H9 (cell line): ENCODE results near the gene NUP98. TPM values are rescaled to one million over a fixed set of nuclear protein-coding genes. Genes with fewer than 3 reads are reported as not detected.

Experiments used
- DNase-seq: peaks from one replicate; pipeline ENCODE4 v3.0.0-alpha.2; 2017
- H2AFZ ChIP-seq: one replicate; pipeline ENCODE4 v1.6.1; 2013; ENCODE audit warnings: mild to moderate bottlenecking, low read length, control low read depth, moderate library complexity
- H2AK5ac ChIP-seq: 2 replicates; pipeline ENCODE4 v1.6.1; 2013; ENCODE audit warnings: low read length, control low read depth, mixed read lengths; ENCODE audit not compliant: insufficient read length
- H2BK120ac ChIP-seq: one replicate; pipeline ENCODE4 v1.6.1; 2013; ENCODE audit warnings: low read depth, mild to moderate bottlenecking, low read length, control low read depth, inconsistent platforms; ENCODE audit not compliant: poor library complexity, severe bottlenecking
- H2BK12ac ChIP-seq: 2 replicates; pipeline ENCODE4 v1.6.1; 2013; ENCODE audit warnings: low read length, control low read depth, mixed read lengths, low read depth; ENCODE audit not compliant: insufficient read length
- H2BK15ac ChIP-seq: 2 replicates; pipeline ENCODE4 v1.6.1; 2013; ENCODE audit warnings: low read depth, low read length, control low read depth
- H2BK20ac ChIP-seq: one replicate; pipeline ENCODE4 v1.6.1; 2013; ENCODE audit warnings: low read depth, mild to moderate bottlenecking, low read length, control low read depth, inconsistent platforms; ENCODE audit not compliant: poor library complexity, severe bottlenecking
- H2BK5ac ChIP-seq: 2 replicates; pipeline ENCODE4 v1.6.1; 2013; ENCODE audit warnings: low read length, control low read depth, mixed read lengths; ENCODE audit not compliant: insufficient read length
- H3K14ac ChIP-seq: 2 replicates; pipeline ENCODE4 v1.6.1; 2013; ENCODE audit warnings: low read length, control low read depth; ENCODE audit not compliant: insufficient read depth
- H3K18ac ChIP-seq: 2 replicates; pipeline ENCODE4 v1.6.1; 2013; ENCODE audit warnings: low read depth, mild to moderate bottlenecking, mixed read lengths, low read length, control low read depth; ENCODE audit not compliant: insufficient read length
- H3K23ac ChIP-seq: 2 replicates; pipeline ENCODE4 v1.6.1; 2013; ENCODE audit warnings: low read length, control low read depth, mixed read lengths, low read depth; ENCODE audit not compliant: insufficient read length
- H3K23me2 ChIP-seq: 2 replicates; pipeline ENCODE4 v1.6.1; 2013; ENCODE audit warnings: low read depth, mild to moderate bottlenecking, mixed read lengths, low read length, control low read depth; ENCODE audit not compliant: insufficient read length, poor library complexity, severe bottlenecking
- H3K27ac ChIP-seq: 2 replicates; pipeline ENCODE4 v1.5.1; 2013; ENCODE audit warnings: low read length, control low read depth, mixed read lengths, low read depth; ENCODE audit not compliant: insufficient read length
- H3K27me3 ChIP-seq: 2 replicates; pipeline ENCODE4 v1.6.1; 2013; ENCODE audit warnings: low read length, control low read depth, inconsistent platforms; ENCODE audit not compliant: insufficient read depth
- H3K4ac ChIP-seq: 2 replicates; pipeline ENCODE4 v1.6.1; 2013; ENCODE audit warnings: low read depth, mild to moderate bottlenecking, control low read depth, inconsistent platforms, low read length, moderate library complexity
- H3K4me1 ChIP-seq: 2 replicates; pipeline ENCODE4 v1.6.1; 2013; ENCODE audit warnings: low read length, control low read depth, inconsistent platforms; ENCODE audit not compliant: insufficient read depth
- H3K4me2 ChIP-seq: 2 replicates; pipeline ENCODE4 v1.6.1; 2013; ENCODE audit warnings: low read length, control low read depth, mixed read lengths; ENCODE audit not compliant: insufficient read length, insufficient read depth
- H3K56ac ChIP-seq: 2 replicates; pipeline ENCODE4 v1.6.1; 2013; ENCODE audit warnings: low read depth, mild to moderate bottlenecking, mixed read lengths, low read length, control low read depth; ENCODE audit not compliant: insufficient read length
- H3K79me1 ChIP-seq: 2 replicates; pipeline ENCODE4 v1.6.1; 2013; ENCODE audit warnings: low read depth, mild to moderate bottlenecking, moderate library complexity, low read length, control low read depth, inconsistent platforms; ENCODE audit not compliant: insufficient read depth, poor library complexity, severe bottlenecking
- H3K79me2 ChIP-seq: 2 replicates; pipeline ENCODE4 v1.6.1; 2013; ENCODE audit warnings: low read length, control low read depth, inconsistent platforms; ENCODE audit not compliant: insufficient read depth
- H3K9ac ChIP-seq: 2 replicates; pipeline ENCODE4 v1.6.1; 2013; ENCODE audit warnings: low read length, control low read depth, mixed read lengths; ENCODE audit not compliant: insufficient read length; ENCODE audit errors: extremely low read depth
- H3K9me3 ChIP-seq: one replicate; pipeline ENCODE4 v1.6.1; 2013; ENCODE audit warnings: low read depth, low read length, inconsistent platforms; ENCODE audit not compliant: control insufficient read depth
- H3T11ph ChIP-seq: one replicate; pipeline ENCODE4 v1.6.1; 2013; ENCODE audit warnings: mild to moderate bottlenecking, low read length, control low read depth, inconsistent platforms
- H4K20me1 ChIP-seq: one replicate; pipeline ENCODE4 v1.6.1; 2013; ENCODE audit not compliant: control insufficient read depth, insufficient read length, insufficient read depth
- H4K5ac ChIP-seq: 2 replicates; pipeline ENCODE4 v1.6.1; 2013; ENCODE audit warnings: low read depth, mild to moderate bottlenecking, mixed read lengths, low read length, control low read depth; ENCODE audit not compliant: insufficient read length
- H4K8ac ChIP-seq: replicated peaks from 2 replicates; pipeline ENCODE4 v1.6.1; 2013; ENCODE audit warnings: low read length, control low read depth, mixed read lengths, low read depth; ENCODE audit not compliant: insufficient read length
- H4K91ac ChIP-seq: 2 replicates; pipeline ENCODE4 v1.6.1; 2013; ENCODE audit warnings: low read depth, mild to moderate bottlenecking, moderate library complexity, mixed read lengths, low read length, control low read depth; ENCODE audit not compliant: insufficient read length
- H3K27ac Mint-ChIP-seq, 3 experiments: 2 replicates in 2 of 3; 3 replicates in 1 of 3; pipeline ENCODE4 v1.8.0; 2020 to 2021; ENCODE audit warnings: mixed read lengths in 3 of 3, mild to moderate bottlenecking in 1 of 3, moderate library complexity in 1 of 3
- H3K27me3 Mint-ChIP-seq: 2 replicates; pipeline ENCODE4 v1.8.0; 2021; ENCODE audit warnings: low read depth, mild to moderate bottlenecking, moderate library complexity, mixed read lengths
- H3K36me3 Mint-ChIP-seq, 3 experiments: 2 replicates in 2 of 3; 3 replicates in 1 of 3; pipeline ENCODE4 v1.8.0; 2020 to 2021; ENCODE audit warnings: low read depth in 3 of 3, mixed read lengths in 3 of 3; ENCODE audit not compliant: insufficient read depth in 1 of 3
- H3K4me1 Mint-ChIP-seq, 2 experiments: 2 replicates each; pipeline ENCODE4 v1.8.0; 2020; ENCODE audit warnings: mixed read lengths in 2 of 2
- H3K4me3 Mint-ChIP-seq, 2 experiments: 2 replicates in 1 of 2; 3 replicates in 1 of 2; pipeline ENCODE4 v1.8.0; 2020 to 2021; ENCODE audit warnings: mild to moderate bottlenecking in 2 of 2, mixed read lengths in 2 of 2, moderate library complexity in 1 of 2
- H3K9me3 Mint-ChIP-seq, 2 experiments: 2 replicates in 1 of 2; 3 replicates in 1 of 2; pipeline ENCODE4 v1.8.0; 2020; ENCODE audit warnings: mild to moderate bottlenecking in 2 of 2, mixed read lengths in 2 of 2, moderate library complexity in 1 of 2
- WGBS: extraction: QIAGEN DNeasy Blood & Tissue Kit; methylation state at CpG from one replicate; pipeline ENCODE4 v1.1.7; 2013; ENCODE audit warnings: missing lambda C conversion rate, low lambda C conversion rate, mixed read lengths; ENCODE audit not compliant: insufficient read length; ENCODE audit errors: extremely low coverage; 5-methylcytosine and 5-hydroxymethylcytosine counted together
- total RNA-seq: library from RNA; stranded (reverse); gene quantifications from 2 replicates; pipeline ENCODE4 v1.2.1, GENCODE V29; 2021
- TF ChIP-seq, protein P1 (sequence below): fragments of 200-600 bp; sonication (generic); conservative IDR thresholded peaks from 3 replicates; pipeline ENCODE4 v1.8.0; 2021; ENCODE audit warnings: antibody characterized with exemption, mild to moderate bottlenecking

NUP98 gene
- total RNA-seq, 1 experiment from 2014 or later = 105 TPM

GRCh38 chr11:3669128-3669527 lies 128.2 kb downstream of the NUP98 start:
- Histone ChIP-seq H3T11ph (no peak overlapping the region), H3K18ac (no peak overlapping the region), H3K9me3 (no peaks in the 10 kb centered on the region), H3K79me2 (no peaks in the 10 kb centered on the region), H2BK12ac (no peak overlapping the region), H4K8ac (no peak overlapping the region), H3K27me3 (no peaks in the 10 kb centered on the region), H3K4me1 (no peaks in the 10 kb centered on the region), H3K79me1 (no peaks in the 10 kb centered on the region), H2AK5ac (no peak overlapping the region), H2BK20ac (no peak overlapping the region), H4K20me1 (no peaks in the 10 kb centered on the region), H3K4ac (no peak overlapping the region), H3K23ac (no peak overlapping the region), H2AFZ (no peak overlapping the region), H2BK5ac (no peak overlapping the region), H3K56ac (no peak overlapping the region), H3K23me2 (no peaks in the 10 kb centered on the region), H4K5ac (no peak overlapping the region), H3K4me2 (no peak overlapping the region), H2BK120ac (no peak overlapping the region), H4K91ac (no peak overlapping the region), H3K27ac (no peak overlapping the region), H3K14ac (no peak overlapping the region), H3K9ac (no peak overlapping the region), H2BK15ac (no peak overlapping the region)
- Mint-ChIP-seq H3K36me3 (peaks cover 4 to 57% (median 6%) of the 10 kb centered on the region in 3 experiments), H3K27me3 (no peaks in the 10 kb centered on the region), H3K9me3 (no peaks in the 10 kb centered on the region), H3K4me3 (no peak overlapping the region), H3K27ac (no peak overlapping the region), H3K4me1 (peaks cover 0 to 9% of the 10 kb centered on the region in 2 experiments; a peak in 2 of 4 replicates)
- TF ChIP-seq, protein P1, sequence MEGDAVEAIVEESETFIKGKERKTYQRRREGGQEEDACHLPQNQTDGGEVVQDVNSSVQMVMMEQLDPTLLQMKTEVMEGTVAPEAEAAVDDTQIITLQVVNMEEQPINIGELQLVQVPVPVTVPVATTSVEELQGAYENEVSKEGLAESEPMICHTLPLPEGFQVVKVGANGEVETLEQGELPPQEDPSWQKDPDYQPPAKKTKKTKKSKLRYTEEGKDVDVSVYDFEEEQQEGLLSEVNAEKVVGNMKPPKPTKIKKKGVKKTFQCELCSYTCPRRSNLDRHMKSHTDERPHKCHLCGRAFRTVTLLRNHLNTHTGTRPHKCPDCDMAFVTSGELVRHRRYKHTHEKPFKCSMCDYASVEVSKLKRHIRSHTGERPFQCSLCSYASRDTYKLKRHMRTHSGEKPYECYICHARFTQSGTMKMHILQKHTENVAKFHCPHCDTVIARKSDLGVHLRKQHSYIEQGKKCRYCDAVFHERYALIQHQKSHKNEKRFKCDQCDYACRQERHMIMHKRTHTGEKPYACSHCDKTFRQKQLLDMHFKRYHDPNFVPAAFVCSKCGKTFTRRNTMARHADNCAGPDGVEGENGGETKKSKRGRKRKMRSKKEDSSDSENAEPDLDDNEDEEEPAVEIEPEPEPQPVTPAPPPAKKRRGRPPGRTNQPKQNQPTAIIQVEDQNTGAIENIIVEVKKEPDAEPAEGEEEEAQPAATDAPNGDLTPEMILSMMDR = no peak
- no CpG with 5 or more reads among the region's 7 CpGs for WGBS
- DNase-seq = no peak
